Brain microvascular endothelial cell (primary cell): ENCODE measurements around the gene MYO5A.
A peak's percentile ranks its signal among the peaks of the same experiment; 100 is the strongest.

Experiments
- DNase-seq: peaks from one replicate; pipeline ENCODE4 v3.0.0-alpha.2; 2020
- H3K27ac ChIP-seq: fragments of 250-450 bp; sonication (Bioruptor Pico); 2 replicates; pipeline ENCODE4 v1.5.1; 2020; ENCODE audit warnings: mild to moderate bottlenecking, moderate library complexity
- H3K27me3 ChIP-seq: fragments of 250-450 bp; sonication (Bioruptor Pico); replicated peaks from 2 replicates; pipeline ENCODE4 v1.5.1; 2020; ENCODE audit warnings: mild to moderate bottlenecking
- H3K36me3 ChIP-seq: fragments of 250-450 bp; sonication (Bioruptor Pico); replicated peaks from 2 replicates; pipeline ENCODE4 v1.5.1; 2020; ENCODE audit warnings: mild to moderate bottlenecking
- H3K4me3 ChIP-seq: 2 replicates; pipeline ENCODE4 v1.5.1; 2011; ENCODE audit warnings: low read depth, mild to moderate bottlenecking, control low read depth, low read length, moderate library complexity
- CTCF ChIP-seq: IDR thresholded peaks from 2 replicates; pipeline ENCODE4 v1.5.1; 2011; ENCODE audit warnings: low read depth, mild to moderate bottlenecking, moderate library complexity, low read length, control low read depth, inconsistent platforms; ENCODE audit errors: missing control alignments
- in situ Hi-C: cut with HindIII; loops from 2 replicates; pipeline ENCODE4 v1.10.0; 2017; ENCODE audit warnings: low sequenced_read_pairs, low pct_ligation_motif_present

The MYO5A gene

GRCh38 chr15:52436981-52437380 lies 91.7 kb downstream of the MYO5A start:
- TF ChIP-seq CTCF = no peak
- H3K36me3 ChIP-seq = no peaks in the 10 kb centered on the region
- H3K27me3 ChIP-seq = no peaks in the 10 kb centered on the region
- no peak overlapping the region for H3K4me3 ChIP-seq
- H3K27ac ChIP-seq = no peak overlapping the region
- in situ Hi-C loops = no loop called here
- DNase-seq = no peak

GRCh38 chr15:52434885-52435284 lies 93.8 kb downstream of the MYO5A start:
- no peak for DNase-seq
- Histone ChIP-seq H3K27me3 (no peaks in the 10 kb centered on the region), H3K4me3 (no peak overlapping the region), H3K27ac (no peak overlapping the region), H3K36me3 (no peaks in the 10 kb centered on the region)
- no peak for TF ChIP-seq CTCF
- in situ Hi-C loops = no loop called here

- H3K27ac ChIP-seq = no peak overlapping the region
- H3K4me3 ChIP-seq = no peak overlapping the region
- no peak for TF ChIP-seq CTCF
- in situ Hi-C loops = no loop called here
- H3K36me3 ChIP-seq = no peaks in the 10 kb centered on the region
- DNase-seq = no peak
- no peaks in the 10 kb centered on the region for H3K27me3 ChIP-seq
Measured at GRCh38 chr15:52428297-52428696, 100.4 kb downstream of the MYO5A start.

- no peak for TF ChIP-seq CTCF
- no peak overlapping the region for H3K4me3 ChIP-seq
- in situ Hi-C loops = no loop called here
- peak; percentile 89 for DNase-seq
- H3K27ac ChIP-seq = no peak overlapping the region
- no peaks in the 10 kb centered on the region for H3K27me3 ChIP-seq
- no peaks in the 10 kb centered on the region for H3K36me3 ChIP-seq
Measured at GRCh38 chr15:52427804-52428203, 100.9 kb downstream of the MYO5A start.

- Histone ChIP-seq H3K36me3 (no peaks in the 10 kb centered on the region), H3K4me3 (no peak overlapping the region), H3K27me3 (no peaks in the 10 kb centered on the region), H3K27ac (no peak overlapping the region)
- no peak for TF ChIP-seq CTCF
- DNase-seq = no peak
- in situ Hi-C loops = no loop called here
Measured at GRCh38 chr15:52424856-52425431, 103.7 kb downstream of the MYO5A start.

- no peak for TF ChIP-seq CTCF
- no peak overlapping the region for H3K27ac ChIP-seq
- H3K27me3 ChIP-seq = no peaks in the 10 kb centered on the region
- H3K4me3 ChIP-seq = no peak overlapping the region
- in situ Hi-C loops = no loop called here
- H3K36me3 ChIP-seq = no peaks in the 10 kb centered on the region
- no peak for DNase-seq
Measured at GRCh38 chr15:52423852-52424251, 104.8 kb downstream of the MYO5A start.
